Measurements from ENCODE around the gene GLT8D1. TPM values are rescaled to one million over a fixed set of nuclear protein-coding genes. Genes with fewer than 3 reads are reported as not detected.

Gene GLT8D1
- total RNA-seq, 2 donors from 2014 or later: 54.4 to 72.2 TPM

DNA sequence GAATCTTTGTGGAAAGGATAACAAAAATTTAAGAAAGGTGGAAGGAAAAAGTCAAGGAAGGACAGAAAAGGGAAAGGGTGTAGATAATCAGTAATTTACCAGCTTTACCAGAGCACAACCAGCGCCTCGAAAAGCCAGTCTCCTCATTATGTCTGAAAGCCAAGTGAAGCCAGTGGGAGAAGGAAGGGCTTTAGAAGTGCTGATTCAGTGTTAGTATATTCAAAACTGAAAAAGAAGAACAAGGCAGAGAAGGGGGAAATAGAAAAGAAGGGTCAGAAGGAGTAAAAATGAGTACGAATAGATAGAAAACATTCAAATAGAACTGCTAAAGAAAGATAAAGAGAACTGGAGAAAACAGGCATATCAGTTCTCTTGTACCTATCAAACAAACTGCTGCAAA, 24.0 kb downstream of the GLT8D1 start:
- TF ChIP-seq, protein P1, sequence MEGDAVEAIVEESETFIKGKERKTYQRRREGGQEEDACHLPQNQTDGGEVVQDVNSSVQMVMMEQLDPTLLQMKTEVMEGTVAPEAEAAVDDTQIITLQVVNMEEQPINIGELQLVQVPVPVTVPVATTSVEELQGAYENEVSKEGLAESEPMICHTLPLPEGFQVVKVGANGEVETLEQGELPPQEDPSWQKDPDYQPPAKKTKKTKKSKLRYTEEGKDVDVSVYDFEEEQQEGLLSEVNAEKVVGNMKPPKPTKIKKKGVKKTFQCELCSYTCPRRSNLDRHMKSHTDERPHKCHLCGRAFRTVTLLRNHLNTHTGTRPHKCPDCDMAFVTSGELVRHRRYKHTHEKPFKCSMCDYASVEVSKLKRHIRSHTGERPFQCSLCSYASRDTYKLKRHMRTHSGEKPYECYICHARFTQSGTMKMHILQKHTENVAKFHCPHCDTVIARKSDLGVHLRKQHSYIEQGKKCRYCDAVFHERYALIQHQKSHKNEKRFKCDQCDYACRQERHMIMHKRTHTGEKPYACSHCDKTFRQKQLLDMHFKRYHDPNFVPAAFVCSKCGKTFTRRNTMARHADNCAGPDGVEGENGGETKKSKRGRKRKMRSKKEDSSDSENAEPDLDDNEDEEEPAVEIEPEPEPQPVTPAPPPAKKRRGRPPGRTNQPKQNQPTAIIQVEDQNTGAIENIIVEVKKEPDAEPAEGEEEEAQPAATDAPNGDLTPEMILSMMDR (conservative IDR thresholded peaks at IDR 0.05): no peak
- Histone ChIP-seq H3K27me3 (ENCODE audit: control insufficient read depth, insufficient read depth, low read length, poor library complexity, severe bottlenecking) (no peaks in the 10 kb centered on the region), H3K27ac (ENCODE audit: low read depth, low read length) (no peak overlapping the region), H3K9ac (ENCODE audit: extremely low read depth, low read length, poor library complexity, severe bottlenecking) (no peak overlapping the region), H3K9me3 (ENCODE audit: control insufficient read depth, low read length) (no peaks in the 10 kb centered on the region), H3K36me3 (ENCODE audit: control insufficient read depth, insufficient read depth, low read length) (peaks cover 50% of the 10 kb centered on the region), H3K4me1 (ENCODE audit: control insufficient read depth, insufficient read depth, low read length) (no peaks in the 10 kb centered on the region), H3K4me3 (ENCODE audit: low read length) (no peak overlapping the region)
- no peak overlapping the region for H3K27ac Mint-ChIP-seq
- peaks cover 38% of the 10 kb centered on the region for H3K36me3 Mint-ChIP-seq (ENCODE audit: low read depth)
- peaks cover 10% of the 10 kb centered on the region for H3K4me1 Mint-ChIP-seq
- no peak overlapping the region for H3K4me3 Mint-ChIP-seq
- no peak for DNase-seq
- WGBS, 2 experiments (ENCODE audit: insufficient coverage in 1 of 2, insufficient read length in 1 of 2): 85 to 89% methylated on average over 3 of the region's 3 CpGs
- no peaks in the 10 kb centered on the region for H3K9me3 Mint-ChIP-seq
- no peaks in the 10 kb centered on the region for H3K27me3 Mint-ChIP-seq (ENCODE audit: insufficient read depth)

- Histone ChIP-seq H3K9ac (ENCODE audit: extremely low read depth, low read length, poor library complexity, severe bottlenecking) (no peak overlapping the region), H3K4me1 (ENCODE audit: control insufficient read depth, insufficient read depth, low read length) (no peaks in the 10 kb centered on the region), H3K9me3 (ENCODE audit: control insufficient read depth, low read length) (no peaks in the 10 kb centered on the region), H3K36me3 (ENCODE audit: control insufficient read depth, insufficient read depth, low read length) (peaks cover 64% of the 10 kb centered on the region), H3K4me3 (ENCODE audit: low read length) (no peak overlapping the region), H3K27me3 (ENCODE audit: control insufficient read depth, insufficient read depth, low read length, poor library complexity, severe bottlenecking) (no peaks in the 10 kb centered on the region), H3K27ac (ENCODE audit: low read depth, low read length) (no peak overlapping the region)
- H3K36me3 Mint-ChIP-seq (ENCODE audit: low read depth): peaks cover 49% of the 10 kb centered on the region
- peaks cover 10% of the 10 kb centered on the region for H3K4me1 Mint-ChIP-seq
- DNase-seq: no peak
- no peak overlapping the region for H3K27ac Mint-ChIP-seq
- TF ChIP-seq, protein P1 (conservative IDR thresholded peaks at IDR 0.05): no peak
- no peak overlapping the region for H3K4me3 Mint-ChIP-seq
- H3K9me3 Mint-ChIP-seq: no peaks in the 10 kb centered on the region
- 93% methylated on average over 1 of the region's 1 CpG; no CpG with 5 or more reads in 1 of the 2 experiments for WGBS, 2 experiments (ENCODE audit: insufficient coverage in 1 of 2, insufficient read length in 1 of 2)
- no peaks in the 10 kb centered on the region for H3K27me3 Mint-ChIP-seq (ENCODE audit: insufficient read depth)
These were observed 25.8 kb downstream of the GLT8D1 start for GRCh38 chr3:52679811-52680210.

DNA sequence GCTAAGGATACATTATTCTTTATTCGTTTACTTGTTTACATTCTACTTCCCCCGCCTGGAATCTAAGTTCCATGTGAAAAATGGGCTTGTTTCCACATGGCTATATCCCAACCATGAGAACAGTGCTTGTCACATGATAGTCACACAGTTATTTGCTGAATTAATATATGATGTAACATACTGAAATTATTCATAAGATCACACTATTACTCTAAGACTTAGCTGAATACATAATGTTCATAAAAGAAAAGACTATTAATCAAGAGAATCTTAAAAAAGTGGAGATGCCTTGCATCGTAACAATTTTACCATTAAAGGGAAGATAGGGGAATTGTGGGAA, 26.4 kb downstream of the GLT8D1 start:
- TF ChIP-seq, protein P1 (conservative IDR thresholded peaks at IDR 0.05): no peak
- Mint-ChIP-seq H3K36me3 (ENCODE audit: low read depth) (peaks cover 50% of the 10 kb centered on the region), H3K27ac (no peak overlapping the region), H3K27me3 (ENCODE audit: insufficient read depth) (no peaks in the 10 kb centered on the region), H3K9me3 (no peaks in the 10 kb centered on the region), H3K4me3 (no peak overlapping the region), H3K4me1 (peaks cover 4% of the 10 kb centered on the region)
- Histone ChIP-seq H3K9me3 (ENCODE audit: control insufficient read depth, low read length) (no peaks in the 10 kb centered on the region), H3K27me3 (ENCODE audit: control insufficient read depth, insufficient read depth, low read length, poor library complexity, severe bottlenecking) (no peaks in the 10 kb centered on the region), H3K27ac (ENCODE audit: low read depth, low read length) (no peak overlapping the region), H3K36me3 (ENCODE audit: control insufficient read depth, insufficient read depth, low read length) (peaks cover 65% of the 10 kb centered on the region), H3K9ac (ENCODE audit: extremely low read depth, low read length, poor library complexity, severe bottlenecking) (no peak overlapping the region), H3K4me1 (ENCODE audit: control insufficient read depth, insufficient read depth, low read length) (no peaks in the 10 kb centered on the region), H3K4me3 (ENCODE audit: low read length) (no peak overlapping the region)
- DNase-seq: no peak
- WGBS, 2 experiments (ENCODE audit: insufficient coverage in 1 of 2, insufficient read length in 1 of 2): 93 to 98% methylated on average over 3 of the region's 3 CpGs
